ENCODE data around the gene SNX32.
A peak's percentile ranks its signal among the peaks of the same experiment; 100 is the strongest.

The SNX32 gene

GRCh38 chr11:65868907-65869306 lies 35.1 kb downstream of the SNX32 start:
- ChIA-PET CTCF (interaction anchor here (1.5 to 33.3 kb wide), 5 partner anchors 8 to 199 kb away, joined by 3 to 1090 read pairs (median 174); partner anchors contain the start of genes CCDC85B, FIBP, KAT5 and MUS81), POLR2A (interaction anchor here (0.6 to 6.8 kb wide), 3 partner anchors 8 to 144 kb away, joined by 3 to 103 read pairs (median 5); partner anchors contain the start of genes CFL1 and MUS81)
- no peak for DNase-seq (ENCODE audit: low read depth, low spot score)
- no peak overlapping the region for H3K4me3 ChIP-seq (ENCODE audit: low read depth, low read length)
- TF ChIP-seq CTCF (IDR thresholded peaks at IDR 0.05; ENCODE audit: insufficient read depth, low read length, missing control alignments), result no peak

GRCh38 chr11:65869643-65870306 lies 36.0 kb downstream of the SNX32 start:
- POLR2A ChIA-PET, result interaction anchor here (1.4 to 6.8 kb wide), 2 partner anchors 10 to 21 kb away, joined by 5 to 103 read pairs; partner anchors contain the start of genes CCDC85B, CFL1 and MUS81
- DNase-seq (ENCODE audit: low read depth, low spot score), result no peak
- CTCF ChIA-PET, result interaction anchor here (0.8 to 33.3 kb wide), 6 partner anchors 9 to 158 kb away, joined by 3 to 1090 read pairs (median 90); partner anchors contain the start of genes CCDC85B, FIBP, KAT5 and MUS81
- TF ChIP-seq CTCF (IDR thresholded peaks at IDR 0.05; ENCODE audit: insufficient read depth, low read length, missing control alignments), result no peak
- H3K4me3 ChIP-seq (ENCODE audit: low read depth, low read length), result no peak overlapping the region

- POLR2A ChIA-PET, result interaction anchor here (1.4 to 6.8 kb wide), 2 partner anchors 10 to 21 kb away, joined by 5 to 103 read pairs; partner anchors contain the start of genes CCDC85B, CFL1 and MUS81
These were observed 36.5 kb downstream of the SNX32 start for GRCh38 chr11:65870307-65870658.

GRCh38 chr11:65870706-65871681 lies 37.2 kb downstream of the SNX32 start:
- TF ChIP-seq CTCF (IDR thresholded peaks at IDR 0.05; ENCODE audit: insufficient read depth, low read length, missing control alignments), result no peak
- CTCF ChIA-PET, result interaction anchor here (0.8 to 33.3 kb wide), 12 partner anchors 8 to 229 kb away, joined by 3 to 1090 read pairs (median 4); partner anchors contain the start of genes CCDC85B, FIBP, KAT5 and MUS81
- POLR2A ChIA-PET, result interaction anchor here (0.6 to 6.8 kb wide), 15 partner anchors 8 to 45 kb away, joined by 3 to 103 read pairs (median 4); partner anchors contain the start of genes CCDC85B, CFL1, FIBP and MUS81
- H3K4me3 ChIP-seq (ENCODE audit: low read depth, low read length), result peak overlapping the region; percentile 80
- no peak for DNase-seq (ENCODE audit: low read depth, low spot score)

More at GRCh38 chr11:65870307-65870658, 36.5 kb downstream of the SNX32 start:
- CTCF ChIA-PET, result interaction anchor here (0.8 to 33.3 kb wide), 6 partner anchors 9 to 159 kb away, joined by 3 to 1090 read pairs (median 90); partner anchors contain the start of genes CCDC85B, FIBP, KAT5 and MUS81
- TF ChIP-seq CTCF (IDR thresholded peaks at IDR 0.05; ENCODE audit: insufficient read depth, low read length, missing control alignments), result no peak
- peak overlapping the region; percentile 80 for H3K4me3 ChIP-seq (ENCODE audit: low read depth, low read length)
- DNase-seq (ENCODE audit: low read depth, low spot score), result no peak

- peak overlapping the region; percentile 80 for H3K4me3 ChIP-seq (ENCODE audit: low read depth, low read length)
- DNase-seq (ENCODE audit: low read depth, low spot score), result no peak
- CTCF ChIA-PET, result interaction anchor here (0.9 to 33.3 kb wide), 9 partner anchors 11 to 230 kb away, joined by 3 to 1090 read pairs (median 5); partner anchors contain the start of genes CCDC85B, FIBP, KAT5 and MUS81
- POLR2A ChIA-PET, result interaction anchor here (0.9 to 6.8 kb wide), 15 partner anchors 9 to 131 kb away, joined by 3 to 103 read pairs (median 4); partner anchors contain the start of genes BANF1, CFL1, FIBP and MUS81
- TF ChIP-seq CTCF (IDR thresholded peaks at IDR 0.05; ENCODE audit: insufficient read depth, low read length, missing control alignments), result peak; percentile 40
These were observed 38.2 kb downstream of the SNX32 start for GRCh38 chr11:65871811-65872548.

Measured in AG04449 (cell line).